Neural progenitor cell (in vitro differentiated cells): ENCODE data around the gene PRMT6. TPM values are rescaled to one million over a fixed set of nuclear protein-coding genes. Genes with fewer than 3 reads are reported as not detected.

Source experiments
- DNase-seq: peaks from one replicate; pipeline ENCODE4 v3.0.0-alpha.2; 2016; ENCODE audit warnings: low spot score
- H2AFZ ChIP-seq: fragments of 200-600 bp; sonication (generic); replicated peaks from 2 replicates; pipeline ENCODE4 v1.6.1; 2016; ENCODE audit warnings: antibody characterized with exemption
- H3F3A ChIP-seq: fragments of 200-600 bp; sonication (generic); 2 replicates; pipeline ENCODE4 v1.6.1; 2016; ENCODE audit warnings: antibody characterized with exemption, low read depth
- H3K27ac ChIP-seq: fragments of 200-600 bp; sonication (generic); 2 replicates; pipeline ENCODE4 v1.5.1; 2016; ENCODE audit warnings: mild to moderate bottlenecking
- H3K27me3 ChIP-seq: fragments of 200-600 bp; sonication (generic); 2 replicates; pipeline ENCODE4 v1.6.1; 2016; ENCODE audit warnings: mild to moderate bottlenecking, moderate library complexity
- H3K36me3 ChIP-seq: fragments of 200-600 bp; sonication (generic); 2 replicates; pipeline ENCODE4 v1.5.1; 2016
- H3K4me1 ChIP-seq: fragments of 200-600 bp; sonication (generic); 2 replicates; pipeline ENCODE4 v1.6.1; 2016; ENCODE audit warnings: mixed run types
- H3K4me2 ChIP-seq: fragments of 200-600 bp; sonication (generic); 2 replicates; pipeline ENCODE4 v1.6.1; 2016
- H3K4me3 ChIP-seq: fragments of 200-600 bp; sonication (generic); 2 replicates; pipeline ENCODE4 v1.5.1; 2016
- H3K79me2 ChIP-seq: fragments of 200-600 bp; sonication (generic); 2 replicates; pipeline ENCODE4 v1.6.1; 2016; ENCODE audit warnings: low read depth
- H3K9ac ChIP-seq: fragments of 200-600 bp; sonication (generic); 2 replicates; pipeline ENCODE4 v1.6.1; 2016
- H3K9me3 ChIP-seq: fragments of 200-600 bp; sonication (generic); 2 replicates; pipeline ENCODE4 v1.5.1; 2016; ENCODE audit warnings: low read depth
- H4K20me1 ChIP-seq: fragments of 200-600 bp; sonication (generic); 2 replicates; pipeline ENCODE4 v1.6.1; 2016; ENCODE audit warnings: low read depth
- H3K27ac Mint-ChIP-seq: 3 replicates; pipeline ENCODE4 v1.8.0; 2021; ENCODE audit warnings: mixed read lengths
- H3K27me3 Mint-ChIP-seq: 2 replicates; pipeline ENCODE4 v1.8.0; 2022; ENCODE audit warnings: low read depth, mild to moderate bottlenecking, inconsistent platforms, moderate library complexity, mixed read lengths; ENCODE audit not compliant: insufficient read depth
- H3K36me3 Mint-ChIP-seq: 3 replicates; pipeline ENCODE4 v1.8.0; 2021; ENCODE audit warnings: mixed read lengths
- H3K4me1 Mint-ChIP-seq: 3 replicates; pipeline ENCODE4 v1.8.0; 2021; ENCODE audit warnings: mixed read lengths
- H3K4me3 Mint-ChIP-seq: 3 replicates; pipeline ENCODE4 v1.8.0; 2021; ENCODE audit warnings: mild to moderate bottlenecking, moderate library complexity, mixed read lengths
- H3K9me3 Mint-ChIP-seq: 3 replicates; pipeline ENCODE4 v1.8.0; 2020; ENCODE audit warnings: mixed read lengths
- EZH2 ChIP-seq: fragments of 200-600 bp; sonication (generic); IDR thresholded peaks from 2 replicates; pipeline ENCODE4 v1.6.1; 2017; ENCODE audit warnings: antibody characterized with exemption, mild to moderate bottlenecking, moderate library complexity
- EZH2phosphoT487 ChIP-seq: fragments of 200-600 bp; sonication (generic); IDR thresholded peaks from 2 replicates; pipeline ENCODE4 v1.6.1; 2017; ENCODE audit warnings: antibody characterized with exemption
- total RNA-seq: library from RNA; depleted of rRNA; stranded (reverse); fragments of >200 nt; gene quantifications from 2 replicates; pipeline ENCODE4 v1.2.3, GENCODE V29; 2015; ENCODE audit warnings: low replicate concordance
- TF ChIP-seq, protein P1 (sequence below): fragments of 200-600 bp; sonication (generic); IDR thresholded peaks from 2 replicates; pipeline ENCODE4 v1.5.1; 2017; ENCODE audit warnings: antibody characterized with exemption, mild to moderate bottlenecking

The PRMT6 gene
- total RNA-seq, 1 donor from 2014 or later: 33.1 TPM

- Mint-ChIP-seq H3K4me1 (no peaks in the 10 kb centered on the region), H3K9me3 (no peaks in the 10 kb centered on the region), H3K36me3 (no peaks in the 10 kb centered on the region), H3K27ac (no peak overlapping the region), H3K4me3 (no peak overlapping the region), H3K27me3 (no peaks in the 10 kb centered on the region)
- Histone ChIP-seq H3K4me2 (no peak overlapping the region), H3K4me3 (no peak overlapping the region), H3K79me2 (no peaks in the 10 kb centered on the region), H3K4me1 (peaks cover 4% of the 10 kb centered on the region), H3F3A (no peaks in the 10 kb centered on the region), H3K27ac (no peak overlapping the region), H3K9ac (no peak overlapping the region), H3K9me3 (no peaks in the 10 kb centered on the region), H3K27me3 (no peaks in the 10 kb centered on the region), H2AFZ (no peak overlapping the region), H4K20me1 (no peaks in the 10 kb centered on the region), H3K36me3 (no peaks in the 10 kb centered on the region)
- DNase-seq: no peak
- TF ChIP-seq EZH2: no peak
- TF ChIP-seq, protein P1, sequence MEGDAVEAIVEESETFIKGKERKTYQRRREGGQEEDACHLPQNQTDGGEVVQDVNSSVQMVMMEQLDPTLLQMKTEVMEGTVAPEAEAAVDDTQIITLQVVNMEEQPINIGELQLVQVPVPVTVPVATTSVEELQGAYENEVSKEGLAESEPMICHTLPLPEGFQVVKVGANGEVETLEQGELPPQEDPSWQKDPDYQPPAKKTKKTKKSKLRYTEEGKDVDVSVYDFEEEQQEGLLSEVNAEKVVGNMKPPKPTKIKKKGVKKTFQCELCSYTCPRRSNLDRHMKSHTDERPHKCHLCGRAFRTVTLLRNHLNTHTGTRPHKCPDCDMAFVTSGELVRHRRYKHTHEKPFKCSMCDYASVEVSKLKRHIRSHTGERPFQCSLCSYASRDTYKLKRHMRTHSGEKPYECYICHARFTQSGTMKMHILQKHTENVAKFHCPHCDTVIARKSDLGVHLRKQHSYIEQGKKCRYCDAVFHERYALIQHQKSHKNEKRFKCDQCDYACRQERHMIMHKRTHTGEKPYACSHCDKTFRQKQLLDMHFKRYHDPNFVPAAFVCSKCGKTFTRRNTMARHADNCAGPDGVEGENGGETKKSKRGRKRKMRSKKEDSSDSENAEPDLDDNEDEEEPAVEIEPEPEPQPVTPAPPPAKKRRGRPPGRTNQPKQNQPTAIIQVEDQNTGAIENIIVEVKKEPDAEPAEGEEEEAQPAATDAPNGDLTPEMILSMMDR: no peak
- TF ChIP-seq EZH2phosphoT487: no peak
These were observed 17.0 kb downstream of the PRMT6 start for GRCh38 chr1:107073493-107073892.

DNA sequence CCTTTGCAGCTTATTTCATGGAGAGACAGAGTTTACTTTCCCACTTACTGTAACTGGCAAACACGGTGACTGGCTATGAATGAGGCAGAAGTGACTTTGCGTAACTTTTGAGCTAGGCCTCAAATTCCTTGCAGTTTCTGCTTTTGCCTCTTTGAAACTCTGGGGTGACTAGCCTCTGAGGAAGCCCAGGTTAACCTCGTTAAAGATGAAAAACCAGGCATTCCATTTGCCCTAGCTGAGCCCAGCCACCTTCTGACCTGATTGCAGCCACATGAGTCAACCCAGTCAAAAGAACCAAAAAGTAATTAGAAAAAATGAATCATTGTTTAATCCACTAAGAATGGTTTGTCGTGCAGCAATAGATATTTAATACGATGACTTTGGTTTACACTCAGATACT, 20.4 kb downstream of the PRMT6 start:
- no peaks in the 10 kb centered on the region for H3K36me3 ChIP-seq
- no peaks in the 10 kb centered on the region for H3K79me2 ChIP-seq
- H3K4me3 Mint-ChIP-seq: no peak overlapping the region
- no peak overlapping the region for H3K4me2 ChIP-seq
- peak overlapping the region; percentile 76 for H2AFZ ChIP-seq
- no peaks in the 10 kb centered on the region for H4K20me1 ChIP-seq
- H3K4me1 ChIP-seq: peaks cover 4% of the 10 kb centered on the region
- no peaks in the 10 kb centered on the region for H3K9me3 Mint-ChIP-seq
- H3K27me3 ChIP-seq: no peaks in the 10 kb centered on the region
- H3K9me3 ChIP-seq: no peaks in the 10 kb centered on the region
- H3K4me1 Mint-ChIP-seq: no peaks in the 10 kb centered on the region
- no peaks in the 10 kb centered on the region for H3K36me3 Mint-ChIP-seq
- H3K4me3 ChIP-seq: no peak overlapping the region
- no peaks in the 10 kb centered on the region for H3F3A ChIP-seq
- TF ChIP-seq, protein P1: no peak
- TF ChIP-seq EZH2phosphoT487 (no peak), EZH2 (no peak)
- H3K9ac ChIP-seq: no peak overlapping the region
- H3K27ac Mint-ChIP-seq: no peak overlapping the region
- H3K27me3 Mint-ChIP-seq: no peaks in the 10 kb centered on the region
- H3K27ac ChIP-seq: no peak overlapping the region
- peak; percentile 10 for DNase-seq

DNA sequence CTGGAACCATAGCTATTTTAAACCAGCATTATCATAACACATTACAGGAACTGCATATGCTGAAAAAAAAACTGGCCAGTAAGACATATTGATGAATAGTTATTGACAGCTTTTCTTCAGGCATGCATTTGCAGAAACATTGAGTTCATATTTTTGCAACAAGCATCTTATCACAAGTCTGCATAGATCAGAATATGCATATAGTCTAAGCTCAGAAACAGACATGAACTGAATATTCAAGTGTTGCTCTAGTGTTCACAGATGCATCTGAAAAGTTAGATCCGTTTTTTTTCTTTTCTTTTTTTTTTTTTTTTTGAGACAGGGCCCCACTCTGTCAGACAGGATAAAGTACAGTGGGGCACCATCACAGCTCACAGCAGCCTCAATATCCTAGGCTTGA, 22.8 kb downstream of the PRMT6 start:
- no peak overlapping the region for H3K4me3 ChIP-seq
- no peaks in the 10 kb centered on the region for H3K4me1 Mint-ChIP-seq
- TF ChIP-seq EZH2phosphoT487 (no peak), EZH2 (no peak)
- TF ChIP-seq, protein P1: no peak
- H3K9me3 Mint-ChIP-seq: peaks cover 3% of the 10 kb centered on the region
- no peaks in the 10 kb centered on the region for H3F3A ChIP-seq
- H3K27me3 Mint-ChIP-seq: no peaks in the 10 kb centered on the region
- H3K27me3 ChIP-seq: no peaks in the 10 kb centered on the region
- H3K27ac Mint-ChIP-seq: no peak overlapping the region
- no peak for DNase-seq
- no peak overlapping the region for H3K27ac ChIP-seq
- H3K36me3 ChIP-seq: no peaks in the 10 kb centered on the region
- H3K36me3 Mint-ChIP-seq: no peaks in the 10 kb centered on the region
- no peak overlapping the region for H3K4me2 ChIP-seq
- peaks cover 4% of the 10 kb centered on the region for H3K4me1 ChIP-seq
- no peaks in the 10 kb centered on the region for H3K79me2 ChIP-seq
- no peak overlapping the region for H3K4me3 Mint-ChIP-seq
- H2AFZ ChIP-seq: no peak overlapping the region
- no peak overlapping the region for H3K9ac ChIP-seq
- H3K9me3 ChIP-seq: no peaks in the 10 kb centered on the region
- no peaks in the 10 kb centered on the region for H4K20me1 ChIP-seq

- no peak overlapping the region for H2AFZ ChIP-seq
- no peak overlapping the region for H3K27ac Mint-ChIP-seq
These were observed 24.6 kb downstream of the PRMT6 start for GRCh38 chr1:107081102-107081501.

More at GRCh38 chr1:107081102-107081501, 24.6 kb downstream of the PRMT6 start:
- H3K36me3 Mint-ChIP-seq: no peaks in the 10 kb centered on the region
- Histone ChIP-seq H3K4me1 (peaks cover 4% of the 10 kb centered on the region), H4K20me1 (no peaks in the 10 kb centered on the region), H3K36me3 (no peaks in the 10 kb centered on the region), H3K4me3 (no peak overlapping the region), H3K4me2 (no peak overlapping the region), H3K27ac (no peak overlapping the region), H3K9ac (no peak overlapping the region), H3K9me3 (no peaks in the 10 kb centered on the region), H3F3A (no peaks in the 10 kb centered on the region), H3K79me2 (no peaks in the 10 kb centered on the region), H3K27me3 (no peaks in the 10 kb centered on the region)
- H3K9me3 Mint-ChIP-seq: peaks cover 13% of the 10 kb centered on the region
- no peaks in the 10 kb centered on the region for H3K27me3 Mint-ChIP-seq
- H3K4me1 Mint-ChIP-seq: no peaks in the 10 kb centered on the region
- H3K4me3 Mint-ChIP-seq: no peak overlapping the region
- no peak for TF ChIP-seq EZH2
- TF ChIP-seq, protein P1: no peak
- TF ChIP-seq EZH2phosphoT487: no peak
- no peak for DNase-seq
